ENCODE data around the gene ZNF280C. TPM values are rescaled to one million over a fixed set of nuclear protein-coding genes. Genes with fewer than 3 reads are reported as not detected.

The ZNF280C gene
- total RNA-seq, 1 donor from 2014 or later: 8.3 TPM

DNA sequence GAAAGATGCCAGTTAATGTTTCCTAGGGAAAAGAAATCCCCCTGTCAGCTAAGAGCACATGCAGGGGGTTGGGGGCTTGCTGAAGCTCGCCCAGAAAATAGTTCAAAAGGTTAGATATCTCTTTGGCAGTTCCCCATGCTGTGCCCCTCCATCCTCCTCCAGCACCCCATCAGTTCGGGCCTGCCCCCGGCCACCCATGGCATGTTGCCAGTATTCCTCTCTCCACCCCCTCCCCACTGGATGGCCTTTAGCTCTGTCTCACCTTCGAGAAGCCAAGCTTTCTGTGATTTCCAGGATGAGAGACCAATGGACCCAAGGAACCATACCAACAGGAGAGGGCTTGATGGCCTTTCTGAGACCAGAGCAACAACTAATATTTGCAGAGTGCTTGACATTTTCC, 91.8 kb downstream of the ZNF280C start:
- DNase-seq (ENCODE audit: low spot score): no peak

DNA sequence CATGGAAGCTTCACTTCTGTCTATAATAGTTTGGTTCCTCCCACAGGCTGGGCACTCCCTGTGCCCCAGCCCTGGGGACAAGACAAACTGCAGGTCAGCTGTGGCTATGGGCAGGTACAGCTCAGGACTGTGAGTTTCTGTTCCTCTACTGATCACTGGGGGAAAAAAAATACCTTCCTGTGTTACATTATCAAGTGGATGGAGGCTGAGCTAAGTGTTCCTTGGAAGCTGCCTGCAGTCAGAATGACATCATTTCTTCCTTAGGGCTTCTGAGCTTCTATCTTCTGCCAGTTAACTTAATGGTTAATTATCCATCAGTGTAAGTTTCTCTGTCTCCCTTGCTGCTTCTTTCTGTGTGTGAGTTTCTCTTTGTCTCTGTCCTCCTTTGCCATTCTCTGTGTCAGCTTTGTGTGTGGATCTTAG, 92.3 kb downstream of the ZNF280C start:
- DNase-seq (ENCODE audit: low spot score): no peak

DNA sequence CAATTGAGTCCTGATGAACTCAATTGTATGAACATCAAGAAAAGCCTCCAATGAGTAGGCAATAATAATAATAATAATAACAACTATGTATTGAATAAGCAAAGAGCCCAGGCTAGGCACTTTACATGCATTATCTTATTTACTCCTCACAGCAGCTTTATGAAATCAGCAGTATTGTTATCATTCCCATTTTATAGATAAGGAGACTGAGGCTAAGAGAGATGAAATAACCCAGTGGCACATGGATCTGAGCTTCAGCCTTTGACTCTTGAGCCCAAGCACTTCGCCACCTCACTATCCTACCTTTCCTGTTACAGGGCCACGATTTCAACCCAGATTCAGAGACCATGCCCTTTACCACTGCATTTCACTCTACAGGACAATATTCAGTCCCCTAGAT, 93.8 kb downstream of the ZNF280C start:
- no peak for DNase-seq (ENCODE audit: low spot score)

DNA sequence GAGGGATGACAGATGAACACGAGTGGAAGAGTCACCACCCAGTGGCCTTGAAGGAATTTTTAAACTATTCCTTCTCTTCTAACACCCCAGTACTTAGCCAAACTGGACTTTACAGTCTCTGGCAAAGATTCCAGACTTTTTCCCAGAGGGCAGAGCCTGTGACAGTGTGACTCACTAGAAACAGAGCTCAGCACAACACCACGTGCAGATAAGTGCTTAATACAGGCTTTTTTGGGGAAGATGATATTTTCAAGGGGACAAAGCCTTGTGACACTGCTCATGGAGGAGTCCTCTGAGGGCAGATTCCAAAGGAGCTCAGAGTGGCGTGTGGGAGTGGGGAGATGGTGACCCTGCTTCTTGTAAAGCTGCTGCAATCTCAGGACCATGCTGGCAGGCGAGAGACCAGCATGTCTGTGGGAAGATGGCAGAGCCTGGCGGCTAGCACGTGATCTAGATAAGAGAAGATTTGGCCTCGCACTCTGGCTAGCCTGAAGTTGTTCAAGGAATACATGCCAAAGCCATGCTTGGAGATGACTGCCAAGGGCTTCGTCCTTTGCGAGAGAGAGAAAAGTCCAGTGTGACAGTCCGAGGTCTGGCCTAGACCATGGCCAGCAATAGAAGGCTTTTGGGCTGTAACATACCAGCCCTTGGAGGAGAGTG, 94.5 kb downstream of the ZNF280C start:
- no peak for DNase-seq (ENCODE audit: low spot score)

DNA sequence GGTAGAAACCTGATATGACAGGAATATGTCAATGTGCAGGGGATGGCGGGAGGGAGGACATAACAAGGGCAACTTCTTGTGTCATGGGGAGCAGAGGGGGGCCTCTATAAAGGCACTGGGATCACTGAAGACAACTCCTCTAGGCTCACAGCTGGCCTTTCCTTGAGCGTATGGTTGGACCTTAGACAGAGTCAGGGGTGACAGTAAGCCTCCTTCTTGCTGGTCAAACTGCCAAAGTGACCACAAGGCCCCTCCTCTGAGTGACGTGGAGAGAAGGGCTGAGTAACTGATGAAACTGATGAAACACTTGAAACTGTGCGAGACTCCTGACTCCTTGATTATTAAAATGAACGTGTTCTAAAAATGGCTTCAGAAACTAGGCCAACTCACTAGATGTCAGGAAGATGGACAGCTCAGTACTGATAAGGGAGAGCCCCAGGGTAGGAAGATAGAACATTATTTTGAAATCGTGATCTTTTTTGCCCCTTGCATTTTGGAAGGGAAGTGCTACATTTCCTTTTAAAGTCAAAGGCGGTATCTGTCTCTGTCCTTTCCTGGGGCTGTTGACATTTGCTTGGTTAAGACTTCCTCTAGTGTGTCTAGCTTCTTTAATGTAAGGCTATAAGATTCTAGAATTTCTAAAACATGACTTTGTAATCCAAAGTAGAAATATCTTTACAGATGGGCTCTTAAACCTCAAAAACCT, 95.4 kb downstream of the ZNF280C start:
- DNase-seq (ENCODE audit: low spot score): no peak

DNA sequence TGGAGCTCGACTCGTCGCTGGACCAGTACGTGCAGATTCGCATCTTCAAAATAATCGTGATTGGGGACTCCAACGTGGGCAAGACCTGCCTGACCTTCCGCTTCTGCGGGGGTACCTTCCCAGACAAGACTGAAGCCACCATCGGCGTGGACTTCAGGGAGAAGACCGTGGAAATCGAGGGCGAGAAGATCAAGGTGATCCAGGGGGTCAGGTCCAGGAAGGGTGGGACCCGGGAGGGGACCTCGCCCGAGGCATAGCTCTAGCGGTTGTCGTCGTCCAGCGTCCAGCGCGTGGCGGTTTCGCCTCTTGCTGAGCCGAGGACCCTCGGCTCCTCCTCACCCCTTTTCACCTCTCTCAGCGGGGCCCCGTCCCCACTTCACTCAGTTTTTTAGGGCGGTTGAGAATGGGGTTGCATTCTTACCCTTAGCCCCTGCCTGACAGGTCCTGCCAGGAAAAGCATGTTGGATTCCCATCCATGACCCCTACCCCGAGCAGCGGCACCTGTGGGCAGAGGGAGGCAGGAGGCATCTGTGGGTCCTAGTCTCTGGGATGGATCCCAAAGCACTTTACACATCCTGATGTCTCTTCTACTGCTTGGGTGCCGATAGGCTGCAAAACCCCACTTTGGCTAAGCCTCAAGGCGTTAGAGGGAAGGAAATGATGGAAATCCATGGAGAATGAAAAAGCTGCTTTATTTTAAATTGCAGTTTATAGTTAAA, 96.4 kb downstream of the ZNF280C start:
- DNase-seq (ENCODE audit: low spot score): no peak

DNA sequence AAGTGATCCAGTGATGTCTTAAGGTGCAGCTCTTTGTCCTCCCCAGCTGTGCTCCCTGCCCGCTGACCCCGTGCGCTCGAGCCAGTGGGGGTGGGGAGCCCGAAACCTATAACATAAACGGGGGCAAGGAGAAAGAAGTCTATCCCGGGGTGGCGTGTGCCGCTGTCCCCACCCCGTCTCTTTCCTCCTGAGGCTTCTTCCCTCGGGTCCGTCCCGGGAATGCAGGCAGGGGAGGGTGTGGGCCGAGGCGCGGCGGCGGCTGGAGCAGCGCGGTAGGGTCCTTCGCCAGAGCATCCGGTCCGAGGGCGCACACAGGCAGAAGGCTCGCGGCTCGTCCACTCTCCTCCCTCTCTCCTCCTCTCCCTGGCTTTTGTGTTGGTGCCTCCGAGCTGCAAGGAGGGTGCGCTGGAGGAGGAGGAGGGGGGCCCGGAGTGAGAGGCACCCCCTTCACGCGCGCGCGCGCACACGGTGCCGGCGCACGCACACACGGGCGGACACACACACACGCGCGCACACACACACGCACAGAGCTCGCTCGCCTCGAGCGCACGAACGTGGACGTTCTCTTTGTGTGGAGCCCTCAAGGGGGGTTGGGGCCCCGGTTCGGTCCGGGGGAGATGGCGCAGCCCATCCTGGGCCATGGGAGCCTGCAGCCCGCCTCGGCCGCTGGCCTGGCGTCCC, 97.1 kb downstream of the ZNF280C start, which contains the start of gene RAB33A:
RAB33A (plus strand) TSS at position 517 of the 681 bp plus-strand sequence; CDS start at position 618, 101 bp downstream.
- no peak for DNase-seq (ENCODE audit: low spot score)

DNA sequence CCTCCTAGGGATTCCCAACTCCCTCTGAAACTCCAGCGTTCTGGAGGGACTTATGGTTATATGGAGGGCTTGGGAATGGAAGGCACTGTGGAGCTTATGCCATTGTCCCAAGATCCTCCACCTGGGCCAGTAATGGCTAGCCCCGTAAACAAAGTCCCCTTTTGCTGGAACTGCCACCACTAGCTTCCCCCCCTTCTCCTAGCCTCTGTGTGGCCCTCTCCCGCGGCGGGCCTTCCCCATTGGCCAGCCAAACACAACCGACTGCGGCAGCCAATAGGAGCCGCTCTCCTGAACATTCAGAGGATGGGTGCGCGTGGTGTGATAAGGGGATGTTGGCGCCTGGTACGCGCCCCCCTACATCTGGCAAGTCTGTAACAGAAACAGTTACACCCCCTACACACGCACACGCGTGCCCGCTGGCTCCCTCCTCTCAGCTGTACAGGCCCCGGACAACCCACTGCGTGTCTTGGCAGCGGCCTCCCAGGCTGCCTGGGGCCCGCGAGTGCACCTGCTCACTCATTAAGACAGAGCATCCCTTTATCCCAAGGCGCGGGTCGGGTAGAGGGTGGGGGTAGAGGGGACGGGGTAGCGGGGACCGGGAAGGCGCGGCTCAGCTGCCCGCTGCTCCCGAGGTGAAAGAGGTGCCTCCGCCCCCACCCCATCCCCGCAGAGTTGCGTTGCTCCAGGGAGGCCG, 97.8 kb downstream of the ZNF280C start:
- DNase-seq (ENCODE audit: low spot score): no peak

DNA sequence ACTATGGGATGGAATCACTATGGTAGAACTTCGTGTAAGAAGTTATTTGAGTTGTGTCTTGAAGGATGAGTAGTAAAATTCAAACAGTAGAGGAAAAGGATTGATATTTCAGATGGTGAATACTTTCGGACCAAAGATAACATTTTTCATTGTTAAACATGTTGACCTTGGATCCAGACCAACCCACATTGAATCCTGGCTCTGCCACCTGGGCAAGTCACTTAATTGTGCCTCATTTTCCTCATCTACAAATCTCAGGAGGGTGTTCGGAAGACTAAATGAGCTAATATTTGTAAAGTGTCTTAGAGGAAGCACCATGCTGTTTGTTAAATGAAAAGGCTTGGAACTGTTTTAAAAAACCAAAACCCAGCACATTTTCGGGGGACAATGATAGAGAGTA, 101.7 kb downstream of the ZNF280C start:
- DNase-seq (ENCODE audit: low spot score): no peak

DNA sequence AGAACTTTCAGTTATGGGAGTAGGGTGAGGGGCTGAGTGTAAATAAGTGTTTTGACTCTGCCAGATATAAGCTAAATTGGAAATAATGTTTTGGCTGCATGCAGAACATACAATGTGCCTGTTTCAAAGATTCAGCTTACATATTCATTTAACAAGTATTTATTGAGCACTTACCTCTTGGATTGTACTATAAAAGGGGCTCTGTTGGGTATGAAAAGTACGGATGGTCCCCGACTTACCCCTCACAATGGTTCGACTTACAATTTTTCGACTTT, 102.3 kb downstream of the ZNF280C start:
- no peak for DNase-seq (ENCODE audit: low spot score)

DNA sequence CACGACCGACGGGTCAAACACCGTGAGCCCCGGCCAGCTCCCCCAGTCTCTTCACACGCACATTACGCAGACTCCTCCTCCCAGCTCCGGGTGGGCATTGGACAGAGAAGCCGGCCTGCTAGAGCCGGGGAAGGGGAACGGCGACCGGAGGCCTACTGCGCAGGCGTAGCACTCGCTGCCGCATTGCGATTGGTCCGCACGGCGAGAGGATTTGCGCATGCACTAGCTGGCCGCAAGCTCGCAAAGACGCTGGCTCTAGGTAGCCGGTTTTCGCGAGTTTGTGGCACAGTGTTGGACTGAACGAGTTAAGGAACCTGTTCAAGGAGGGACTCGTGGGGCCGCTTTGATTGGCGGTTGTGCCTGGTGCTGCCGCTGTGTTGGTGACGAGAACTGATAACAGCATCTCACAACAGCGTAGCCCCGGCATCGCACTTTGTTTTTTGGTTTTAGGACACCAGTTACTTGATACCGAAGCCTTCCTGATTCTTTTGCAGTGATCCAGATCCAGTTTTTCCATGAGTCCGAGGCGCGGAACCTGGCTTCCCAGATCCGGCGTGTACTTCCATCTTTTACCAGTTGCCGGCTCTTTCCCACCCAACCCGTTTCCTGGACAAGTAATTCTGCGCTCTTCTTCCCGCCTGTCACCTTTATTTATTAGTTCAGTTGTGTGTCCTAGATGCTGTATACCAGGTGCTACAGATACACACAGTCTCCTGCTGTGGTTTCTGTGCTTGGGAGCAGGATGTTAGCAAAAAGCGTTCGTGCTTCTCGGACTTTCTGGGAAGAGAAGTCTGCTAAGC, 102.8 kb downstream of the ZNF280C start, which contains the start of gene AIFM1:
AIFM1 (minus strand) TSS at position 139 of the 800 bp plus-strand sequence. CDS start 185 bp downstream, outside the sequence.
- peak; percentile 93 for DNase-seq (ENCODE audit: low spot score)

DNA sequence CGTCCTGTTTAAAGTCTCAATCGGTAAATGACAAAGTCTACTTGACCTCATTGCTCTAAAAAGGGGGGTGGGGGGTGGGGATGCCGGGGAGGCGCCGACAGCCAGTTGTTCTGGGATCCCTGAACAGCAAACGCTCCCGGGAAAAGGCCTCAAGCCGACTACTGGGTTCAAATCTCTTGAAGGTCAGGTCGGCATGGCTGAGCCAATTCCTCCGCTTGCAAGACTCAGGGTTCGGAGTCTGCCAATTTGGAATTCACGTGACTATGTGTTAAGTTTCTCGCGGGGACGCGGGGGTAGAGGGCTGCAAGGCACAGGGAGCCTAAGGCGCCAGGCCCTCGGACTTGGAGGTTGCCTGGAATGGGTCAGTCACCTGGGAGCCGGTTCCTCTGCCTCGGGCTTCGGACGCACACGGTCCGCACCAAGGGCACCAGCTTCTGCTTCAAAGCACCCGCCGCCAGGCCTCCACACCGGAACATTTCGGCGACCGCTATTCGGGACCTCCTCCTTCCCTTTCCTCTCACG, 103.5 kb downstream of the ZNF280C start:
- no peak for DNase-seq (ENCODE audit: low spot score)

DNA sequence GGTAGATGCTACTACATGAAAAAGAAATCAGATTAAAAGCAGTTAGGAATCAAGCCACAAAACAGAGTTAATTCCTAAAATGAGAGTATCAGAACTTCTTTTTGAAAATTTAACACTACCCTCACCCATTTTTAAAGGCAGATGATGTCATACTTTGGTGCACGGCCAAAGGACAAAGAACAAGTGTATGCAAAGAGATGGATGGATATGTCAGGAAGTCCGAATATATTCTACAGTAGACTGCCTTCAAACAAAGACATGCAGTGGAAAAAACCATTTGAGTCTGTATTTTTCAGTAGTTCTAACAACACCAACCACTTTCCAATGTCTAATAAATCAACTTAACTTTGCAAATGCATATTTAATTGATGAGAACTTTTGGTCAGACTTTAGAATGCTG, 105.3 kb downstream of the ZNF280C start:
- DNase-seq (ENCODE audit: low spot score): no peak

DNA sequence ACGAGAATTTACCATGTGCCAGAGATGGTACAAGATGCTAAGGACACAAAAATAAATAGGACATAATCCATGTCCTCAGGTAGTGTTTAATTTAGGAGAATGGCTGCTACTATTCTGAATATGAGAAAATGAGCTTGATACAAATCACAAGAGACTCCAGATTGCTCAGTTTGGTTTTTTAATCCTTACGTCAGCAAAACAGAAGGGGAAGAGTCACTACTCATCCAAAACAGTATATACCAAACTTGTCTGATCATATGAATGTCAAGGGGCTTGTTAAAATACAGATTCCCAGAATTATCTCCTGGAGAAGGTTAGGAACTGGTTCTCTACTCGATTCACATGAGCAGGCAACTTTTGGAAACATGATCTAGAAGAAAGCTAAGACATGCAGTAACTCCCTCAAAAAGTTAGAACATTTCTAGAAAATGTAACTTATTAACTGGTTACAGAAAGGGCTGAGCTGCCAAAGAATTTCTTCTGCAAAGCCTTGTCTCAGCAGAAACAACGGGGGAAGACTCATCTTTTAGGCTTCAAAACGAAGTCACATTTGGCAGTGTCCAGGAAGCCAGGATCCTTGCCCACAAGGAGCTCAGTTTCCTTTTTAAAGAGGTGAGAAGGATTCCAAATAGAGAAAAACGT, 106.5 kb downstream of the ZNF280C start:
- DNase-seq (ENCODE audit: low spot score): no peak

DNA sequence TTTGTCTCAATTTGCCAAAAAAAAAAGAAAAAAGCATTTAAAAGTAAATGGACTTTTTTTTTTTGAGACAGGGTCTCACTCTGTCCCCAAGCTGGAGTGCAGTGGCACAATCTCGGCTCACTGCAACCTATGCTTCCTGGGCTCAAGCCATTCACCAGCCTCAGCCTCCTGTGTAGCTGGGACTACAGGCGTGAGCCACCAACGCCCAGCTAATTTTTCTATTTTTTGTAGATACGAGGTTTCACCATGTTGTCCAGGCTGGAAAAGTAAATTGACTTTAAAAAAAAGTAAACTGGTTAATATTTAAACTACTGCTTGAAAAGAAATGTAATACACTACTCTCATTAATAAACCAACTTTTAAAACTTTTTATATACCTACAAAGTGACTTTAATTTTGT, 108.9 kb downstream of the ZNF280C start:
- no peak for DNase-seq (ENCODE audit: low spot score)

DNA sequence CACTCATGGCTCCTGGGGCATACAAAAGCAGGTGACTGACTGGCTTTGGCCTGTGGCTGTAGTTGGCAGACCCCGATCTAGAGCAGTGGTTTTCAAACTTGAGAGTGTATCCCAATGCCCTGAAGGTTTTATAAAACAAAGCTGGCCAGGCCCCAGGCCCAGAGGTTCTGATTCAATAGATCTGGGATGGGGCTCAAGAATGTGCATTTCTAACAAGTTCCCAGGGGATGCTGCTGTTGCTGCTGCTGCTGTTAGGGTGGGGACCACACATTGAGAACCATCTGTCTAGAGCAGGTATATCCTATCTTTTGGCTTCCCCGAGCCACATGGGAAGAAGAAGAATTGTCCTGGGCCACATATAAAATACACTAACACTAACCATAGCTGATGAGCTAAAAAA, 110.4 kb downstream of the ZNF280C start:
- no peak for DNase-seq (ENCODE audit: low spot score)

DNA sequence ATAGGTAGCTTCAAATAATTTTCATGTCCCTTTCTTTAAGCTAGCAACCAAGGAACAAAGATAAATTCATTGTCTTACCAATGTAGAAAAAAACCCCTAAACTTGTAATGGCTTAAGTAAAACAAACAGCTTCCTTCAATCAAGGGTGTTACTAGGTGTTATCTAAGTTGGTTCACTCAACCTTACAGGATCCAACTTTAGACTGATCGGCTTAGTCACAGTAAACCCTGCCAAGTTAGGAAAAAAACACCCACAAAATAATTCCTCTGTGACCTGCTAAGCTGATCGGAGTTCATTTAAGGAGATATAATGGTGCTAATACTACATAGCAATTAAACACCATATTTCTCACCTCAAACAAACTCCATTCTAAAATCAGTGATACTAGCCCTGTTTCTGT, 113.1 kb downstream of the ZNF280C start:
- no peak for DNase-seq (ENCODE audit: low spot score)

Measured in ureter (tissue), 1 donor.